Pancreas (tissue), 10 donors: ENCODE data around the gene TOR4A. TPM values are rescaled to one million over a fixed set of nuclear protein-coding genes. Genes with fewer than 3 reads are reported as not detected.
A peak's percentile ranks its signal among the peaks of the same experiment; 100 is the strongest.
"Not testable (repeated sequence)": the region's sequence is repeated elsewhere in the genome, so short reads cannot be mapped to it uniquely, and the experiment has no call there.

Experiments used
- ATAC-seq, 4 donors: fragments of 200-7000 bp; cut with Tn5 transposase; one replicate each; pipeline versions ENCODE4 v1.8.0 to v1.9.1; 2020; ENCODE audit warnings: mild to moderate bottlenecking in 4 of 4, moderate library complexity in 4 of 4
- DNase-seq, 6 donors: peaks; one replicate each; pipeline ENCODE4 v3.0.0-alpha.2; 2020
- FAIRE-seq: peaks from 2 replicates; lab custom pipeline; 2012; peaks lifted over from hg19 to GRCh38; lab: Jason Lieb, UNC
- H3K27ac ChIP-seq, 4 donors: fragments of 200-600 bp; sonication (generic); 1 replicate in 3 of 4; 2 replicates in 1 of 4; pipeline versions ENCODE4 v1.5.0 to v1.8.0; 2020
- H3K27me3 ChIP-seq, 4 donors: fragments of 200-600 bp; one replicate each; pipeline ENCODE4 v1.8.0; 2021
- H3K36me3 ChIP-seq, 3 donors: fragments of 200-600 bp; sonication (generic) in 1 of 3; one replicate each; pipeline versions ENCODE4 v1.5.0 to v1.8.0; 2020 to 2021
- H3K4me1 ChIP-seq, 3 donors: fragments of 200-600 bp; one replicate each; pipeline ENCODE4 v1.8.0; 2021
- H3K4me3 ChIP-seq, 4 donors: fragments of 200-600 bp; sonication (generic) in 2 of 4; one replicate each; pipeline versions ENCODE4 v1.5.0 to v1.8.0; 2020 to 2021
- H3K9me3 ChIP-seq, 4 donors: fragments of 200-600 bp; one replicate each; pipeline ENCODE4 v1.8.0; 2021
- WGBS, 2 donors: extraction: QIAGEN DNeasy Blood & Tissue Kit; methylation state at CpG; one replicate each; pipeline ENCODE4 v1.1.7; 2013; 5-methylcytosine and 5-hydroxymethylcytosine counted together
- intact Hi-C, 3 donors: fragments of 100-400 bp; cut with DNase I; formaldehyde crosslinking; loops; one replicate each; pipeline versions ENCODE4 v1.11.1 to v1.14.2; 2022
- polyA plus RNA-seq, 2 donors: library from polyadenylated mRNA; stranded (reverse); fragments of 200-250 nt; gene quantifications; one replicate each; pipeline ENCODE4 v1.2.3, GENCODE V29; 2013
- total RNA-seq, 6 donors: library from RNA; stranded (reverse); fragmentation: NEBNext Ultra II Directional in 4 of 6; extraction: Animal tissue kit (Norgen Biotek cat#: 25700) in 4 of 6; gene quantifications; one replicate each; pipeline versions ENCODE4 v1.2.1 to v1.2.4, GENCODE V29; 2021 to 2023
- TF ChIP-seq, protein P1 (sequence below), 4 donors: fragments of 200-600 bp; sonication (generic) in 3 of 4; IDR thresholded peaks; one replicate each; pipeline versions ENCODE4 v1.5.0 to v1.8.0; 2021; ENCODE audit warnings: antibody characterized with exemption in 4 of 4
- donor health status: healthy with polysubstance abuse.
- donor health status: DM: no; HTN: no; CAD: no; lungs with moderate emphysema.
- donor health status: DM: no; HTN: no; CAD: no.
- donor health status: control.
- donor health status: control.
- donor health status: Bipolar disorder and iron deficiency.
- donor health status: DM: yes; HTN: yes; CAD: no.
- donor health status: DM: no; HTN: no; CAD: no.
- donor health status: DM: no; HTN: no; CAD: no.
- donor health status: DM: yes; HTN: yes; CAD: no.

The TOR4A gene
- total and polyA plus RNA-seq, 8 donors = 1.4 to 6.8 (median 4.2) TPM

DNA sequence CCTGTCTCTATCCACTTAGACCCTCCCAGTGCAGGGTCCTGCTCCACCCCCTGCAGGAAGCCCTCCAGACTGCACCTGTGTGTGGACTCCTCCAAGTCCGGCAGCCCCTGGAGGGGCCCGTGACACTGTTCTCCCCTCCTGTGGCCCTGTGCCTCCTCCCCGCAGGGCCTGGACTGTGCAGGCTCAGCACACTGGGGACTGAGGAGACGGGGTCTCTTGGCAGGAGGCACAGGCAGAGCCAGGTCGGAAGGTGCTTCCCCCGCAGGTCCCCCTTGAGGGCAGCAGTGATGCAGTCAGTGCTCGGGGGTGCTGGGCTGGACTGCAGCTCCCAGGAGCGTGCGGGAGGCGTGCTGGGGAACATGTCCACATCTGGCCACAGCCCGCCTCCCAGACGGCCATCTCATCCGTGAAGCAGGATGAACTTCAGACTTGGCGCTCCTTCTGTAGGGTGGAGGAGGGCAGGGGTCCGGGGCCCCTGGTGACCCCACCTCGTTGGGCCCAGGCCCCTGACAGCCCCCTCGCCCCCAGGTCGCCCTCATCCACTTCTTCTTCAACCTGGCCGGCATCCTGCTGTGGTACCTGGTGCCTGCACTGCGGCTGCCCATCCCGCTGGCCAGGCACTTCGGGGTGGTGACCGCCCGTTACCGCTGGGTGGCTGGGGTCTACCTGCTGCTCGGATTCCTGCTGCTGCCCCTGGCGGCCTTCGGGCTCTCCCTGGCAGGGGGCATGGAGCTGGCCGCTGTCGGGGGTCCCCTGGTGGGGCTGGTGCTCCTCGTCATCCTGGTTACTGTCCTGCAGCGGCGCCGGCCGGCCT, 41.9 kb upstream of the TOR4A start:
- no peak overlapping the region for H3K4me3 ChIP-seq
- intact Hi-C loops = loop anchor here in 2 of 3 donors (5.0 to 10.0 kb wide), 2 partner anchors 43 to 121 kb away; partner anchors contain the start of gene DPP7 (in 1 of the 2)
- H3K27ac ChIP-seq = no peak overlapping the region

DNA sequence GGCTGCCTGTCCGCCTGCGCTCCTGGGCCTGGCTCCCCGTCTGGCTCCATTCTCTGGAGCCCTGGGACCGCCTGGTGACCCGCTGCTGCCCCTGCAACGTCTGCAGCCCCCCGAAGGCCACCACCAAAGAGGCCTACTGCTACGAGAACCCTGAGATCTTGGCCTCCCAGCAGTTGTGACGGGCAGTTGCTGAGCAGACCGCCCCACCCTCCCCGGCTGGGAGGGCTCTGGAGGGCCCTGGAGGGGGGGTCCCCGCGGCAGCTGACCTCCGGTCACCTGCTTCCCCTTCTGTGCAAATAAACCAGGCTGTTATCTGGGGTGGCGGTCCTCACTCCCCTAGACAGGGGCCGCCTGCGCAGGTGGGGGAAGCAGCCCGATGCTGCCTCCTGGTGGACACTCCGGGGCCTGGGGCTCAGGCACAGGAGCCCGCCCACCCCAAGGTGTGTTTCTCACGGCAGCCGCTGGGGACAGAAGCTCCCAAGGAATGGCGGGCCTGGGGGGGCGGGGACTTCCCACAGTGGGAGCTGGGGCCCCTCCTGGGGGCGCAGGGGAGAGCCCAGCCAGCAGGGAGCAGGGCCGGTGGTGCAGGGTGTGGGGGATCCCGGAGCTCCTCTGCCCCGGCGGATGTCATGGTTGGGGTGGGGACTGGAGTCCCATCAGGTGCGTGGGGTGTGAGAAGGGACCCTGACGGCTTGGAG, 41.1 kb upstream of the TOR4A start:
- no peak overlapping the region for H3K27ac ChIP-seq
- DNase-seq = peak; percentile 82 to 97 (median 92)
- H3K4me3 ChIP-seq = peak overlapping the region in 1 of 4 donors; percentile 6
- no peaks in the 10 kb centered on the region for H3K27me3 ChIP-seq
- intact Hi-C loops = loop anchor here in 2 of 3 donors (5.0 to 10.0 kb wide), 2 partner anchors 44 to 122 kb away; partner anchors contain the start of gene DPP7 (in 1 of the 2)
- TF ChIP-seq, protein P1, sequence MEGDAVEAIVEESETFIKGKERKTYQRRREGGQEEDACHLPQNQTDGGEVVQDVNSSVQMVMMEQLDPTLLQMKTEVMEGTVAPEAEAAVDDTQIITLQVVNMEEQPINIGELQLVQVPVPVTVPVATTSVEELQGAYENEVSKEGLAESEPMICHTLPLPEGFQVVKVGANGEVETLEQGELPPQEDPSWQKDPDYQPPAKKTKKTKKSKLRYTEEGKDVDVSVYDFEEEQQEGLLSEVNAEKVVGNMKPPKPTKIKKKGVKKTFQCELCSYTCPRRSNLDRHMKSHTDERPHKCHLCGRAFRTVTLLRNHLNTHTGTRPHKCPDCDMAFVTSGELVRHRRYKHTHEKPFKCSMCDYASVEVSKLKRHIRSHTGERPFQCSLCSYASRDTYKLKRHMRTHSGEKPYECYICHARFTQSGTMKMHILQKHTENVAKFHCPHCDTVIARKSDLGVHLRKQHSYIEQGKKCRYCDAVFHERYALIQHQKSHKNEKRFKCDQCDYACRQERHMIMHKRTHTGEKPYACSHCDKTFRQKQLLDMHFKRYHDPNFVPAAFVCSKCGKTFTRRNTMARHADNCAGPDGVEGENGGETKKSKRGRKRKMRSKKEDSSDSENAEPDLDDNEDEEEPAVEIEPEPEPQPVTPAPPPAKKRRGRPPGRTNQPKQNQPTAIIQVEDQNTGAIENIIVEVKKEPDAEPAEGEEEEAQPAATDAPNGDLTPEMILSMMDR (IDR thresholded peaks at IDR 0.05) = peak; percentile 99 to 100 (median 100)
- no peak for FAIRE-seq
- no peaks in the 10 kb centered on the region for H3K36me3 ChIP-seq
- peak; percentile 39 to 68 (median 64) for ATAC-seq
- WGBS, 2 donors = 7 to 14% methylated on average over 23 to 31 of the region's 31 CpGs
- H3K4me1 ChIP-seq = peaks cover 5 to 19% (median 10%) of the 10 kb centered on the region in 3 donors
- H3K9me3 ChIP-seq = no peaks in the 10 kb centered on the region

More for the DNA sequence above, 41.9 kb upstream of the TOR4A start:
- DNase-seq (no peak), FAIRE-seq (no peak), ATAC-seq (no peak)
- Histone ChIP-seq H3K9me3 (no peaks in the 10 kb centered on the region), H3K36me3 (no peaks in the 10 kb centered on the region), H3K27me3 (no peaks in the 10 kb centered on the region), H3K4me1 (peaks cover 5 to 19% (median 10%) of the 10 kb centered on the region in 3 donors)
- TF ChIP-seq, protein P1 (IDR thresholded peaks at IDR 0.05) = no peak
- 57 to 62% methylated on average over 25 to 35 of the region's 35 CpGs for WGBS, 2 donors

DNA sequence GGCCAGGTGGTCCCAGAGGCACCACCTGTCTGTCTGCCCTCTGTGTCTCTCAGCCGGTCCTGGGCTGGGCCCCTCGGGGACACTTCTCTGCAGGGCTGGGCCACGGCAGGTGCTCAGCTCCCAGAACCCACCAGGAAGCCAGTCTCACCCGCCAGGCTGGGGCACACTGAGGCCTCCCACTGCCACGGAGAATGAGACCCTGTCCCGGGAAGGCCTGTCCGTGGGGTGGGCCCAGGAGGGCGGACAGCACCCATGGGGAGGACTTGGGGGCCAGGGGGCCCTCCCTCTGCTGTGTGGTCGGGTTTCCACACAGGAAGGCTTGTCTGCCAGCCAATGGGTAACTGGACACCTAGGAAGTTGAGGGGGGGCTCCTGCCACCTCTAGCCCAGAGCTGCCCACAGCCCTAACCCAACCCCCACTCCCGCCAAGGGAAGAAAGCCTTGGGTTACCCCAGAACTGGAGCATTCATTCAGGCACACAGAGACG, 40.5 kb upstream of the TOR4A start:
- 29 to 34% methylated on average over 11 of the region's 11 CpGs for WGBS, 2 donors
- intact Hi-C loops = loop anchor here in 2 of 3 donors (5.0 to 10.0 kb wide), 2 partner anchors 45 to 122 kb away; partner anchors contain the start of gene DPP7 (in 1 of the 2)
- DNase-seq (peak in 1 of 6 donors; percentile 36), ATAC-seq (no peak), FAIRE-seq (no peak)
- Histone ChIP-seq H3K36me3 (no peaks in the 10 kb centered on the region), H3K9me3 (no peaks in the 10 kb centered on the region), H3K27ac (no peak overlapping the region), H3K4me3 (peak overlapping the region in 1 of 4 donors; percentile 6), H3K27me3 (no peaks in the 10 kb centered on the region), H3K4me1 (peaks cover 5 to 19% (median 10%) of the 10 kb centered on the region in 3 donors)
- TF ChIP-seq, protein P1 (IDR thresholded peaks at IDR 0.05) = no peak

GRCh38 chr9:137237759-137238726, 39.5 kb upstream of the TOR4A start:
- Histone ChIP-seq H3K36me3 (peaks cover 3 to 6% (median 5%) of the 10 kb centered on the region in 3 donors), H3K27ac (peak overlapping the region in 3 of 4 donors; percentile 31 to 60 (median 39)), H3K4me1 (peaks cover 10 to 25% (median 11%) of the 10 kb centered on the region in 3 donors), H3K27me3 (no peaks in the 10 kb centered on the region), H3K4me3 (no peak overlapping the region), H3K9me3 (no peaks in the 10 kb centered on the region)
- DNase-seq (peak in 1 of 6 donors; percentile 51), ATAC-seq (no peak), FAIRE-seq (no peak)
- 46 to 47% methylated on average over 13 of the region's 13 CpGs for WGBS, 2 donors
- intact Hi-C loops = loop anchor here in 2 of 3 donors (5.0 to 10.0 kb wide), 2 partner anchors 46 to 123 kb away; partner anchors contain the start of gene DPP7 (in 1 of the 2)
- TF ChIP-seq, protein P1 (IDR thresholded peaks at IDR 0.05) = no peak

GRCh38 chr9:137239541-137240200, 37.9 kb upstream of the TOR4A start:
- intact Hi-C loops = loop anchor here in 2 of 3 donors (5.0 to 10.0 kb wide), 2 partner anchors 47 to 125 kb away; partner anchors contain the start of gene DPP7 (in 1 of the 2)
- H3K27me3 ChIP-seq, ATAC-seq, DNase-seq, FAIRE-seq, H3K9me3 ChIP-seq: not testable (repeated sequence)
- peak overlapping the region; percentile 61 to 90 (median 72) for H3K4me3 ChIP-seq
- peak overlapping the region; percentile 95 to 96 (median 96) for H3K27ac ChIP-seq
- peaks cover 10 to 32% (median 23%) of the 10 kb centered on the region in 3 donors for H3K4me1 ChIP-seq
- WGBS, 2 donors = 51 to 56% methylated on average over 26 to 27 of the region's 27 CpGs
- peaks cover 7 to 11% (median 8%) of the 10 kb centered on the region in 3 donors for H3K36me3 ChIP-seq
